HG02798 (cell line): ENCODE data around the gene SHISA8.

Experiments
- ATAC-seq: cut with Tn5 transposase; IDR thresholded peaks from one replicate; pipeline ENCODE4 v1.9.1; 2021; ENCODE audit warnings: mild to moderate bottlenecking; ENCODE audit not compliant: unreplicated experiment, poor library complexity

The SHISA8 gene

DNA sequence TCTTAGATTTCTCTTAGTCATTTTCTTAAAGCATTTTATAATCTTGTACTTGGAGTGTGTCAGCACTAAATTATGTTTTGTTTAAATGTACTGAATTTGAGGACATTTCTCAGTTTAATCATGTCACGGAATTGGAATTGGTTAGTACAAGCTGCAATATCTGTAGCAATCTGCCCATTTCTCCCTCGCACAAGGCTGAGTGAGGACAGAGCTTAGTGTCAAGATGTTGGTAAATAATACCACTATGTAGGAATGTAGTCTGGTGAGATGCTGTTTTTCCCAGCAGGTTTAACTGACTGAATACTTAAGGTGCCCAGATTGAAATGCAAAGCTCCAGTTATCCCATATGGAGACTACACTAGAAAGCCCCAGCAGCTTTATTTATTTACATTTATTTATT lies 51.4 kb downstream of the SHISA8 start:
- no peak for ATAC-seq

- ATAC-seq, result peak; percentile 70
These were observed 52.2 kb downstream of the SHISA8 start for GRCh38 chr22:41862530-41863266.

GRCh38 chr22:41862160-41862529 lies 52.7 kb downstream of the SHISA8 start:
- ATAC-seq, result peak; percentile 58
